Stomach smooth muscle (tissue), 2 donors: Measurements from ENCODE around the gene TRIM75.
"Not testable (repeated sequence)": the region's sequence is repeated elsewhere in the genome, so short reads cannot be mapped to it uniquely, and the experiment has no call there.

Experiments used
- H3K27ac ChIP-seq: one replicate; pipeline ENCODE4 v1.7.0; 2013; ENCODE audit warnings: mild to moderate bottlenecking, low read length, inconsistent platforms
- H3K27me3 ChIP-seq, 2 donors: one replicate each; pipeline ENCODE4 v1.7.0; 2013; ENCODE audit warnings: low read length in 2 of 2; ENCODE audit not compliant: insufficient read depth in 2 of 2, control insufficient read depth in 1 of 2
- H3K36me3 ChIP-seq, 2 donors: one replicate each; pipeline ENCODE4 v1.7.0; 2013; ENCODE audit warnings: low read length in 2 of 2; ENCODE audit not compliant: control insufficient read depth in 2 of 2, insufficient read depth in 2 of 2
- H3K4me1 ChIP-seq: one replicate; pipeline ENCODE4 v1.7.0; 2013; ENCODE audit warnings: low read length; ENCODE audit not compliant: control insufficient read depth, insufficient read depth
- H3K4me3 ChIP-seq, 2 donors: one replicate each; pipeline ENCODE4 v1.7.0; 2013; ENCODE audit warnings: low read length in 2 of 2
- H3K9ac ChIP-seq, 2 donors: one replicate each; pipeline ENCODE4 v1.7.0; 2013; ENCODE audit warnings: low read length in 2 of 2, mild to moderate bottlenecking in 1 of 2
- H3K9me3 ChIP-seq, 2 donors: one replicate each; pipeline ENCODE4 v1.7.0; 2013; ENCODE audit warnings: low read length in 2 of 2; ENCODE audit not compliant: control insufficient read depth in 2 of 2
- donor health status: healthy.
- donor health status: Pancreatic carcinoma.

TRIM75 gene

DNA sequence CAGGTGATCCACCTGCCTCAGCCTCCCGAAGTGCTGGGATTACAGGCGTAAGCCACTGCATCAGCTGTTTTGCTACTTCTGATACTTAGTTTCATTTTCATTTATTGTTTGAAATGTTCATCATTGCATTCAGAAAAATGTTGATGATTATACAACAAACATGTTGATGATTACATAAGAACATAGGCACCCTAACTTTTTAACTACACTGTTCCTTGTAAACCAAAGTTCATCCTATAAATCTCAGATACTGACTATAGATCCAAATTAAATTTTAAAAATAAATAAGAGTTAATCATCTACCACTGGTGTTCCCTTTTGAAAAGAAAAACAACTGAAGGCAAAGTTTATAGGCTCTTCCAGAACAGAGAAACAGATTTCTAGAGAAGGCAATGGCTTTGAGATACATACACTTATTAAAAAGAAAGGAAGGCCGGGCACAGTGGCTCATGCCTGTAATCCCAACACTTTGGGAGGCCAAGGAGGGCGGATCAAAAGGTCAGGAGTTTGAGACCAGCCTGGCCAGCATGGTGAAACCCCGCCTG, 23.4 kb downstream of the TRIM75 start:
- Histone ChIP-seq H3K9ac (no peak overlapping the region), H3K9me3 (no peaks in the 10 kb centered on the region), H3K36me3 (peaks cover 4 to 5% of the 10 kb centered on the region in 2 donors), H3K4me1 (no peaks in the 10 kb centered on the region), H3K4me3 (no peak overlapping the region), H3K27me3 (no peaks in the 10 kb centered on the region), H3K27ac (no peak overlapping the region)

DNA sequence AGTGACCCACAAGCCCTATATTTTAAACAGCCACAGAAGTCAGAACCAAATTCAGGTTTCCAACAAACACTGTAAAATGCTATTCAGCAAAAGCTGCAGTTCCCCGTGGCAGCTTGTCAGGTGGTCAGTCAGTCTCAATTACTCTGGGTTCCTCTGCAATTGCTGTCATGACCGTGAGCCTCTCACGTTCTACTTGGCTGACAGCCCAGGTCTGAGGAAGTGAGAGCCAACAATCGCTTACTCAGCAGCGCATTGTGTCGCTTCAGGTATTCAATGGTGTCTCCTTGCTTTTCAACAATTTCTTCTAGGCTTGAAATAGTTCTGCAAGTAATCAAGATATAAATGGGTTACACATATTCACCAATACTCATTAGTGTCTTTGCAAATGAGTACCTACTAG, 25.8 kb downstream of the TRIM75 start:
- Histone ChIP-seq H3K27ac (no peak overlapping the region), H3K27me3 (no peaks in the 10 kb centered on the region), H3K36me3 (peaks cover 4 to 7% of the 10 kb centered on the region in 2 donors), H3K4me1 (no peaks in the 10 kb centered on the region), H3K4me3 (no peak overlapping the region), H3K9ac (no peak overlapping the region), H3K9me3 (no peaks in the 10 kb centered on the region)

DNA sequence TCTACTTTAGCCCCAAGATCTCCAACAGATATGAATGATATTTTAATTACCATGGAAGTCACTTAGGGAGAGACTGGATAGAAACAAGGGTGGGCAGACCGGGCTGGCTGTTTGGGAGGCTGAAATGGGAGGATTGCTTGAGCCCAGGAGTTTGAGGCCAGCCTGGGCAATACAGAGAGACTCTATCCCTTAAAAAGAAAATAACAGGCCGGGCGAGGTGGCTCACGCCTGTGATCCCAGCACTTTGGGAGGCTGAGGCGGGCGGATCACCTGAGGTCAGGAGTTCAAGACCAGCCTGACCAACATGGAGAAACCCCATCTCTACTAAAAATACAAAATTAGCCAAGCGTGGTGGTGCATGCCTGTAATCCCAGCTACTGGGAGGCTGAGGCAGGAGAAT, 31.1 kb downstream of the TRIM75 start:
- H3K4me3 ChIP-seq, H3K9ac ChIP-seq, H3K4me1 ChIP-seq, H3K27ac ChIP-seq, H3K9me3 ChIP-seq, H3K27me3 ChIP-seq: not testable (repeated sequence)
- H3K36me3 ChIP-seq, result peaks cover 7 to 20% of the 10 kb centered on the region in 2 donors

DNA sequence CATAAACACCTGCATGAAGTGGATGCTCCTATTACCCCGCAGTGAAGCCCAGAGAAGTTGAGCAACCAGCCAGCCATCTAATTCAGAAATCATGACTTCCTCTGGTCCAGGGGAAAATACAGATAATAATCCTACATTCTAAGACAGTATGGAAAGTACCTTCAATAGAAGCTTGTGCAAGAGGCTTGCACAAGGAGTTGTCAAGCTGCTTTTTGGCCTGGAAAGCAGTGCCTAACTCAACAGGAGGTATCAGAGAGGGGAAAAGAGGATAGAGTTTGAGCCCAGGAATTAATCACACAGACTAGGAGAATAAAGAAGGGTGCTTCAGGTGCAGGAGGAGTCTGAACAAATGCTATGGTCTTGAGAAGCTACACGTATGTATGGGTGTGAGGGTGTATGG, 32.3 kb downstream of the TRIM75 start:
- Histone ChIP-seq H3K27ac (no peak overlapping the region), H3K9ac (no peak overlapping the region), H3K27me3 (no peaks in the 10 kb centered on the region), H3K4me3 (no peak overlapping the region), H3K9me3 (no peaks in the 10 kb centered on the region), H3K36me3 (peaks cover 7 to 20% of the 10 kb centered on the region in 2 donors), H3K4me1 (no peaks in the 10 kb centered on the region)

DNA sequence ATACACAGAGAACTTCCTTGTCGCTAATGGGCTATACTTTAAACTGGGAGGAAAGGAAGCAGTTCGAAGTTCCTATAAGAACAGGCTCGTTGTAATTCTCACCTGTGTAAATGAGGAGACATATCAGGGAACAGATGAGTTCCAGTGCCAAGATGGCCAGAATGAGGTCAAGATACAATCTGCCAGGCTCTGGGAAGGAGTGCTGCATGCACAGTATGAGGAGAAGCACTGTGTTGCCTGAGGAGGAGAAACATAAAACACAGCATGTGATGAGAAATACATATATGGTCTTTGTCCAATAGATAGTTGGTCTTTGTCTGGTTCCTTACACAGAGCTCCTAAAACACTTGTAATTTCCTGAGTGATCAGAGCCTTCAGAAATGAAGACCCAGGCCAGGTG, 34.7 kb downstream of the TRIM75 start:
- Histone ChIP-seq H3K9me3 (no peaks in the 10 kb centered on the region), H3K36me3 (peaks cover 7 to 20% of the 10 kb centered on the region in 2 donors), H3K9ac (no peak overlapping the region)

DNA sequence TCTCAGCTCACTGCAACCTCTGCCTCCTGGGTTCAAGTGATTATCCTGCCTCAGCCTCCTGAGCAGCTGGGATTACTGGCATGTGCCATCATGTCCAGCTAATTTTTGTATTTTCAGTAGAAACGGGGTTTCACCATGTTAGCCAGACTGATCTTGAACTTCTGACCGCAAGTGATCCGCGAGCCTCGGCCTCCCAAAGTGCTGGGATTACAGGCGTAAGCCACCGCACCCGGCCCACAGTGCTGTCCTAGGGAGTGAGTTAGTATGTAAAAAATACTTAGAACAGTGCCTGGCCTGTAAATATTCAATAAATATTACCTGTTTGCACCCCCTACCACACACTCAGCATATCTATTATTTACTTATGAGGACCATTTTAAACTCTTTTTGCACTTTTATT, 38.5 kb downstream of the TRIM75 start:
- not testable (repeated sequence) for H3K27me3 ChIP-seq, H3K9me3 ChIP-seq, H3K9ac ChIP-seq, H3K27ac ChIP-seq, H3K4me3 ChIP-seq, H3K4me1 ChIP-seq
- H3K36me3 ChIP-seq, result peaks cover 3 to 16% of the 10 kb centered on the region in 2 donors

More for the DNA sequence above, 34.7 kb downstream of the TRIM75 start:
- H3K4me1 ChIP-seq, result no peaks in the 10 kb centered on the region
- H3K4me3 ChIP-seq, result no peak overlapping the region
- H3K27ac ChIP-seq, result no peak overlapping the region
- H3K27me3 ChIP-seq, result no peaks in the 10 kb centered on the region

DNA sequence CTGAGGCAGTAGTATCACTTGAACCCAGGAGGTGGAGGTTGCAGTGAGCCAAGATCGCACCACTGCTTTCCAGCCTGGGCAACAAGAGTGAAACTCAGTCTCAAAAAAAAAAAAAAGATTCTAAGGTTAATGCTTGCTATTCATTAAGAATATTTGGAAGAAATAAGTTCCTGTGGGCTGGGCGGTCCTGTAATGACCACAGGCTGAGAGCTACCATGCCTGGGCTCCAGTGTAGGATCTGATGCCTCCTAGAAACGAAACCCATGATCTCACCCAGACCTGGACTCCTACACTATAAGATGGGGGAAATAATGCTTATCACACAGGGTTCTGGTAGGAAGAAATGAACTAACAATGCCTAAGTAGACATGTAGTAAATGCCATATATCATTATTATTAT, 41.2 kb downstream of the TRIM75 start:
- Histone ChIP-seq H3K36me3 (peaks cover 0 to 6% of the 10 kb centered on the region in 2 donors), H3K9ac (no peak overlapping the region), H3K4me1 (no peaks in the 10 kb centered on the region), H3K27ac (no peak overlapping the region), H3K4me3 (no peak overlapping the region), H3K9me3 (no peaks in the 10 kb centered on the region), H3K27me3 (no peaks in the 10 kb centered on the region)

DNA sequence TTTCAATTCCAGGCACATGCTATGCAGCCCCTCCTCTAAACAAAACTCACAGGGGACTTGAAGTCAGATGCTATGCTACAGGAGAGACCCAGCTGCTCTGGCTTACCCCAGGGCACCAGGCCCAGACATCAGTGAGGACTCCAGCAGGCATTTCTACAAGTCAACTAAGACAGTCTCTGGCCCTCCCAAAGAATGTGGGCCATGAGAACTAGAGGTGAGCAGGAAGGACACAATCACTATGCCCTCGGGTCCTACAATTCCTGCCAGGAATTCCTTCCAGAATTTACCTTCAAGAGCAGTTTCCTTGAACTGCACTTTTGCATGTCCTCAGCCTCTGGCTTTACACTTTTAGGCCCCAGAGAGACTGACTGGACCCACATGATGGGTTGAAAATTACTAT, 41.6 kb downstream of the TRIM75 start:
- Histone ChIP-seq H3K36me3 (peaks cover 0 to 6% of the 10 kb centered on the region in 2 donors), H3K4me1 (no peaks in the 10 kb centered on the region), H3K4me3 (no peak overlapping the region), H3K27me3 (no peaks in the 10 kb centered on the region), H3K27ac (no peak overlapping the region), H3K9ac (no peak overlapping the region), H3K9me3 (no peaks in the 10 kb centered on the region)

DNA sequence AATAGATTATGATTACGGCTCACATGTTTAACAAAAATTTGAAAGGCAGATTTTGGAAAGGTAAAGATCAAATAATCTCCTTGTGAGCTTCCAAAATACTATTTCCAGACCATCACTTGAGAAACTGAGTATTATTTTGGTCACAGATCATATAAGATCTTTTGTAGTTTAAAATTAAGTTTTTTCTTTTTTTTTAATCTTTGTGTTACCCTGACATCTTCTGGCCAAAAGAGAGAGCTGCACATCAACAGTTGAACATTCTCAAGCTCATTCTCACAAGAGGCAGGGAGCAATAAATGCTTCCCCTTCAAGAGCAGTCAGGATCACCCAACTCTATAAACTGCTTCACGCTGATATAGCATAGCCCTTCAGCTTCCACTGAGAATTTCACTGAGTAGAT, 43.1 kb downstream of the TRIM75 start:
- H3K9me3 ChIP-seq, result no peaks in the 10 kb centered on the region
- H3K9ac ChIP-seq, result no peak overlapping the region
- H3K4me3 ChIP-seq, result no peak overlapping the region
- no peaks in the 10 kb centered on the region for H3K4me1 ChIP-seq
- peaks cover 5 to 9% of the 10 kb centered on the region in 2 donors for H3K36me3 ChIP-seq
- no peaks in the 10 kb centered on the region for H3K27me3 ChIP-seq
- H3K27ac ChIP-seq, result no peak overlapping the region

DNA sequence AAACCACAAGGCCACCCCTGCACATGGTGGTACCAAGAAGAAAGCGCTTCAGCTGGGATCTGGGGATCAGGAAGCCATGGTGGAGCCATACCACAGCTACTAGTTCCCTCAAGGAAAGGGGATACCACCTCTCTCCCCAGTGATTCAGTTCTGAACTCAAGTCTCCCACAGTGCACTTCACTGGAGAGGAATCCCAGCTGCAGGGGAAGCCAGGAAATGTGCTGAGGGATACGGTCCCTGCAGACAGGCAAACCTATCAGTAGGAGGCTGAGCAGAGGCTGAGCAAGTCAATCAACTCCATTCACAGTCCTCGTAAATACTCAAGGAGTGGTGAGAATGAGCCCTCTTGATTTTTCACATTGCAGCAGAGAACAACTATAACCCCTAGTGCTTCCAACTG, 48.0 kb downstream of the TRIM75 start:
- H3K36me3 ChIP-seq, result peaks cover 4 to 7% of the 10 kb centered on the region in 2 donors
- H3K9me3 ChIP-seq, result no peaks in the 10 kb centered on the region
- no peak overlapping the region for H3K27ac ChIP-seq
- no peaks in the 10 kb centered on the region for H3K4me1 ChIP-seq
- H3K4me3 ChIP-seq, result no peak overlapping the region
- no peaks in the 10 kb centered on the region for H3K27me3 ChIP-seq
- H3K9ac ChIP-seq, result no peak overlapping the region

DNA sequence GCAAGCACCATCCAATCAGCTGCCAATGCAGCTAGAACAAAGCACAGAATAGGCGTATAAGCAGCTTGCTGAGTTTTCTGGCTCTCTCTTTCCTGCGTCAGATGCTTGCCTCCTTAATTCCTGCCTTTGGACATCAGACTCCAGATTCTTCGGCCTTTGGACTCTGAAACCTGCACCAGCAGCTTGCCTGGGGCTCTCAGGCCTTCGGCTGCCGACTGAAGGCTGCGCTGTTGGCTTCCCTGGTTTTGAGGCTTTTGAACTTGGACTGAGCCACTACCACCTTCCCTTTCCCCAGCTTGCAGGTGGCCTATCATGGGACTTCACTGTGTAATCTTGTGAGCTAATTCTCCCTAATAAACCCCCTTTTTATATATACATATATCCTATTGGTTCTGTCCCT, 52.9 kb downstream of the TRIM75 start:
- H3K4me1 ChIP-seq, result no peaks in the 10 kb centered on the region
- H3K9ac ChIP-seq, result no peak overlapping the region
- no peaks in the 10 kb centered on the region for H3K9me3 ChIP-seq
- peaks cover 3 to 4% of the 10 kb centered on the region in 2 donors for H3K36me3 ChIP-seq
- H3K4me3 ChIP-seq, result no peak overlapping the region
- no peak overlapping the region for H3K27ac ChIP-seq
- H3K27me3 ChIP-seq, result no peaks in the 10 kb centered on the region
